ENCODE results near the gene CMSS1. TPM values are rescaled to one million over a fixed set of nuclear protein-coding genes. Genes with fewer than 3 reads are reported as not detected.
A peak's percentile ranks its signal among the peaks of the same experiment; 100 is the strongest.

CMSS1 gene
- polyA plus RNA-seq, 1 of the 3 experiments (the other 2 are of a cell fraction): 9.1 TPM

DNA sequence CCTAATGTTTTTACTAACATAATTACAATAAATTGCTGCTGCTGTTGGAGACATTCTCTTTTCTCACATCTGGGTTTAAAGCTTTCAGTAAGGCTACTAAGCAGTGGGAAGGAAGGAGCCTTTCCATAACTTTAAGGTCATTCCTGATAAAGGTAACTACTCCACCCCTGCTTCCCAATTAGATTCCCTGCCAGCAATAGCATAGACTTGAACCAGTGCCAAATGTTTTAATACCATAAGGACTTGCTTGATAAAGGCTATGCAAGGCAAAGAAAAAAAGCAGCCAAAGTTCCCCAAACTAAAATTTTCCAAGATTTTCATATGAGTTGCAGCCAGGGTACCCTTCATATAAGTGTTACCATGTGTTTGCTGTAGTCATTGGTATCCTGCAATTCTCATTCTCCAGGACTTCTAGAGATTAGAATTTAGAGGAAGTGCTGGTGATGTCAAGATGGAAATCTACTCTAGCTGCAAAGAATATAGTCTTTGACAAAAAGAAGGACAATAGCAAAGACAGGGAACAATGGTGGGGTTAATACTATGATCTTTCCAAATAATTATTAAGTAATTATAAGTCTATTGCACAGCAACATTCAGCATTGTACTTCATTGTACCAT lies 190.5 kb downstream of the CMSS1 start:
- ChIA-PET POLR2A (no interaction called here), CTCF (no interaction called here)
- no peak overlapping the region for H3K27ac ChIP-seq (ENCODE audit: low read depth in 2 of 2, low read length in 1 of 2)
- no peaks in the 10 kb centered on the region for H4K20me1 ChIP-seq (ENCODE audit: insufficient read depth)
- TF ChIP-seq NFIC (IDR thresholded peaks at IDR 0.05; ENCODE audit: borderline replicate concordance): peak; percentile 30; the same call in 1 of the 2 replicates
- no peak for TF ChIP-seq FOSL2 (IDR thresholded peaks at IDR 0.05; ENCODE audit: borderline replicate concordance, low read depth)
- 0 out of 2 replicates have a peak, but pooled peaks have one; percentile 14 for TF ChIP-seq TCF12 (IDR thresholded peaks at IDR 0.05)
- H3K4me1 ChIP-seq (ENCODE audit: control insufficient read depth in 1 of 2, insufficient read depth in 2 of 2, low read depth in 1 of 2, low read length in 1 of 2): peaks cover 7 to 29% of the 10 kb centered on the region in 2 experiments; a peak in 3 of 4 replicates
- no peak overlapping the region for H3K4me3 ChIP-seq (ENCODE audit: low read depth in 2 of 2, low read length in 1 of 2)
- H3K9ac ChIP-seq: no peak overlapping the region
- H2AFZ ChIP-seq (ENCODE audit: low read depth): no peak overlapping the region
- H3K27me3 ChIP-seq (ENCODE audit: insufficient read depth): no peaks in the 10 kb centered on the region
- H3K36me3 ChIP-seq (replicated peaks in 1 of 2; ENCODE audit: control insufficient read depth in 1 of 2, insufficient read depth in 2 of 2, low read length in 1 of 2): no peaks in the 10 kb centered on the region
- H3K79me2 ChIP-seq (ENCODE audit: insufficient read depth): no peaks in the 10 kb centered on the region
- DNase-seq: no peak
- no peaks in the 10 kb centered on the region for H3K9me2 ChIP-seq
- H3K9me3 ChIP-seq: no peaks in the 10 kb centered on the region
- peaks cover 16% of the 10 kb centered on the region for H3F3A ChIP-seq (replicated peaks; ENCODE audit: insufficient read depth)
- H3K4me2 ChIP-seq: no peak overlapping the region

DNA sequence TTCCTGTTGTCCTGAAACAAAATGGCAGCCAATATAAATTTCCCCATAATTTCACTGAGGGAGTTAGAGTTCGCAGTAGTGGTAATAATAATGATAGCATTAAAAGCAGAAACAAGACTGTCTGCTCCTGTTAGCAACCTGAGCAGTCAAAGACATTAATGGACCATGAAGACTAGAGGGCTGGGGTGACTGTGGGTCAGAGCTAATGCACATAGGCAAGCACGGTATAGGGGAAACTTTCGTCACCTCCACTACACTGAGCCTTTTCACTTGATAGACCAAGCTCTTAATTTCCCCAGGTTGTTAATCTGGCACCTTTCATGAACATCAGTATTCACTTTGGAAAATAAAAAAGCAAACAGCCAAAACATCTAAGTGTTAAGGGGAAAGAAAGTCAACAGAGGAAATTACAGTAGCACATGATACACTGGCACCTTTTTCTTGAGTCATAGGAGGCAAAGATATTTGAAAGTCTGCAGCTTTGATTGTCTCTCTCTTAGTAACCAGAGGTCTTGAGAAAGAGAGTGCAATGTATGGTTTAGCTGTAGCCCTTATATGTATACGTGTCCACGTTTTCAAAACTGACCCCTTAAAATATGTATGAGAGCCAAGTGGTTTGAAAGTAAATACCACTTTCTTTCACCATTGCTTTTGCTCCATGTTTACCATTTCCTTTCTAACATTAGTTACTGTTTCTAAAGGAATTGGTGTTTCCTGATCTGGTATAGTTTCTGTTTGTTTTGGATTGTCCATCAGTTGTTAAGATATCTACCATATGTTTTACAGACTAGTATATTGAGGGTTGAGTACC lies 191.8 kb downstream of the CMSS1 start:
- TF ChIP-seq MEF2A (IDR thresholded peaks at IDR 0.05; ENCODE audit: borderline replicate concordance, low read depth) (no peak), RAD21 (IDR thresholded peaks at IDR 0.05; ENCODE audit: low read length) (no peak), NRF1 (IDR thresholded peaks at IDR 0.05; ENCODE audit: low read depth, low read length) (no peak), FOSL2 (IDR thresholded peaks at IDR 0.05; ENCODE audit: borderline replicate concordance, low read depth) (no peak), POLR2AphosphoS5 (IDR thresholded peaks at IDR 0.05; ENCODE audit: low read depth, low read length) (no peak), FOXM1 (IDR thresholded peaks at IDR 0.05; ENCODE audit: low read depth) (no peak), RCOR1 (IDR thresholded peaks at IDR 0.05; ENCODE audit: low read length) (no peak), TCF12 (IDR thresholded peaks at IDR 0.05) (no peak), CHD2 (IDR thresholded peaks at IDR 0.05; ENCODE audit: low read length, partially characterized antibody) (no peak), USF2 (IDR thresholded peaks at IDR 0.05; ENCODE audit: borderline replicate concordance, low read depth, low read length) (no peak), RFX5 (IDR thresholded peaks at IDR 0.05; ENCODE audit: low read length) (no peak), NFIC (IDR thresholded peaks at IDR 0.05; ENCODE audit: borderline replicate concordance) (no peak), PBX3 (IDR thresholded peaks at IDR 0.05) (no peak), MAX (IDR thresholded peaks at IDR 0.05; ENCODE audit: low read depth) (no peak)
- TF ChIP-seq, protein P1, sequence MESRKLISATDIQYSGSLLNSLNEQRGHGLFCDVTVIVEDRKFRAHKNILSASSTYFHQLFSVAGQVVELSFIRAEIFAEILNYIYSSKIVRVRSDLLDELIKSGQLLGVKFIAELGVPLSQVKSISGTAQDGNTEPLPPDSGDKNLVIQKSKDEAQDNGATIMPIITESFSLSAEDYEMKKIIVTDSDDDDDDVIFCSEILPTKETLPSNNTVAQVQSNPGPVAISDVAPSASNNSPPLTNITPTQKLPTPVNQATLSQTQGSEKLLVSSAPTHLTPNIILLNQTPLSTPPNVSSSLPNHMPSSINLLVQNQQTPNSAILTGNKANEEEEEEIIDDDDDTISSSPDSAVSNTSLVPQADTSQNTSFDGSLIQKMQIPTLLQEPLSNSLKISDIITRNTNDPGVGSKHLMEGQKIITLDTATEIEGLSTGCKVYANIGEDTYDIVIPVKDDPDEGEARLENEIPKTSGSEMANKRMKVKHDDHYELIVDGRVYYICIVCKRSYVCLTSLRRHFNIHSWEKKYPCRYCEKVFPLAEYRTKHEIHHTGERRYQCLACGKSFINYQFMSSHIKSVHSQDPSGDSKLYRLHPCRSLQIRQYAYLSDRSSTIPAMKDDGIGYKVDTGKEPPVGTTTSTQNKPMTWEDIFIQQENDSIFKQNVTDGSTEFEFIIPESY (IDR thresholded peaks at IDR 0.05; ENCODE audit: borderline replicate concordance, low read depth): no peak
- TF ChIP-seq, protein P2, sequence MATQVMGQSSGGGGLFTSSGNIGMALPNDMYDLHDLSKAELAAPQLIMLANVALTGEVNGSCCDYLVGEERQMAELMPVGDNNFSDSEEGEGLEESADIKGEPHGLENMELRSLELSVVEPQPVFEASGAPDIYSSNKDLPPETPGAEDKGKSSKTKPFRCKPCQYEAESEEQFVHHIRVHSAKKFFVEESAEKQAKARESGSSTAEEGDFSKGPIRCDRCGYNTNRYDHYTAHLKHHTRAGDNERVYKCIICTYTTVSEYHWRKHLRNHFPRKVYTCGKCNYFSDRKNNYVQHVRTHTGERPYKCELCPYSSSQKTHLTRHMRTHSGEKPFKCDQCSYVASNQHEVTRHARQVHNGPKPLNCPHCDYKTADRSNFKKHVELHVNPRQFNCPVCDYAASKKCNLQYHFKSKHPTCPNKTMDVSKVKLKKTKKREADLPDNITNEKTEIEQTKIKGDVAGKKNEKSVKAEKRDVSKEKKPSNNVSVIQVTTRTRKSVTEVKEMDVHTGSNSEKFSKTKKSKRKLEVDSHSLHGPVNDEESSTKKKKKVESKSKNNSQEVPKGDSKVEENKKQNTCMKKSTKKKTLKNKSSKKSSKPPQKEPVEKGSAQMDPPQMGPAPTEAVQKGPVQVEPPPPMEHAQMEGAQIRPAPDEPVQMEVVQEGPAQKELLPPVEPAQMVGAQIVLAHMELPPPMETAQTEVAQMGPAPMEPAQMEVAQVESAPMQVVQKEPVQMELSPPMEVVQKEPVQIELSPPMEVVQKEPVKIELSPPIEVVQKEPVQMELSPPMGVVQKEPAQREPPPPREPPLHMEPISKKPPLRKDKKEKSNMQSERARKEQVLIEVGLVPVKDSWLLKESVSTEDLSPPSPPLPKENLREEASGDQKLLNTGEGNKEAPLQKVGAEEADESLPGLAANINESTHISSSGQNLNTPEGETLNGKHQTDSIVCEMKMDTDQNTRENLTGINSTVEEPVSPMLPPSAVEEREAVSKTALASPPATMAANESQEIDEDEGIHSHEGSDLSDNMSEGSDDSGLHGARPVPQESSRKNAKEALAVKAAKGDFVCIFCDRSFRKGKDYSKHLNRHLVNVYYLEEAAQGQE (IDR thresholded peaks at IDR 0.05; ENCODE audit: low read depth, low read length): no peak
- H3K9me3 ChIP-seq: no peaks in the 10 kb centered on the region
- no peak overlapping the region for H2AFZ ChIP-seq (ENCODE audit: low read depth)
- no peak overlapping the region for H3K27ac ChIP-seq (ENCODE audit: low read depth in 2 of 2, low read length in 1 of 2)
- ChIA-PET CTCF (interaction anchor here (1.0 to 1.5 kb wide), 2 partner anchors 12 to 177 kb away, joined by 3 to 4 read pairs; no protein-coding TSS in a partner anchor), POLR2A (no interaction called here)
- H4K20me1 ChIP-seq (ENCODE audit: insufficient read depth): no peaks in the 10 kb centered on the region
- DNase-seq: no peak
- no peak overlapping the region for H3K4me3 ChIP-seq (ENCODE audit: low read depth in 2 of 2, low read length in 1 of 2)
- peaks cover 7 to 29% of the 10 kb centered on the region in 2 experiments; a peak in 3 of 4 replicates for H3K4me1 ChIP-seq (ENCODE audit: control insufficient read depth in 1 of 2, insufficient read depth in 2 of 2, low read depth in 1 of 2, low read length in 1 of 2)
- H3K4me2 ChIP-seq: no peak overlapping the region
- H3K27me3 ChIP-seq (ENCODE audit: insufficient read depth): no peaks in the 10 kb centered on the region
- 78% methylated on average over 5 of the region's 5 CpGs for WGBS (ENCODE audit: low lambda C conversion rate)
- no peak overlapping the region for H3K9ac ChIP-seq
- H3K79me2 ChIP-seq (ENCODE audit: insufficient read depth): no peaks in the 10 kb centered on the region
- peaks cover 8% of the 10 kb centered on the region for H3F3A ChIP-seq (replicated peaks; ENCODE audit: insufficient read depth)
- no peaks in the 10 kb centered on the region for H3K9me2 ChIP-seq
- no peaks in the 10 kb centered on the region for H3K36me3 ChIP-seq (replicated peaks in 1 of 2; ENCODE audit: control insufficient read depth in 1 of 2, insufficient read depth in 2 of 2, low read length in 1 of 2)

All from SK-N-SH (cell line).